ENCODE measurements around the gene ANK2.

- TF ChIP-seq RAD21 (IDR thresholded peaks at IDR 0.05) (no peak), CTCF (IDR thresholded peaks at IDR 0.05; ENCODE audit: low read depth, low read length, missing input control) (no peak), REST (IDR thresholded peaks at IDR 0.05) (no peak)
These were observed 358.0 kb downstream of the ANK2 start for GRCh38 chr4:113407409-113407808.

Measured in liver (tissue), 3 donors.